ENCODE measurements around the gene FAHD2B.
"Not testable (repeated sequence)": the region's sequence is repeated elsewhere in the genome, so short reads cannot be mapped to it uniquely, and the experiment has no call there.

The FAHD2B gene

GRCh38 chr2:97068074-97068473 lies 26.6 kb downstream of the FAHD2B start:
- DNase-seq (ENCODE audit: low read depth in 2 of 2) = no peak

GRCh38 chr2:97067279-97068004 lies 27.2 kb downstream of the FAHD2B start:
- DNase-seq (ENCODE audit: low read depth in 2 of 2) = no peak

GRCh38 chr2:97066030-97066429 lies 28.7 kb downstream of the FAHD2B start:
- DNase-seq (ENCODE audit: low read depth in 2 of 2) = not testable (repeated sequence)

- not testable (repeated sequence) for DNase-seq (ENCODE audit: low read depth in 2 of 2)
These were observed 32.7 kb downstream of the FAHD2B start for GRCh38 chr2:97062020-97062419.

DNA sequence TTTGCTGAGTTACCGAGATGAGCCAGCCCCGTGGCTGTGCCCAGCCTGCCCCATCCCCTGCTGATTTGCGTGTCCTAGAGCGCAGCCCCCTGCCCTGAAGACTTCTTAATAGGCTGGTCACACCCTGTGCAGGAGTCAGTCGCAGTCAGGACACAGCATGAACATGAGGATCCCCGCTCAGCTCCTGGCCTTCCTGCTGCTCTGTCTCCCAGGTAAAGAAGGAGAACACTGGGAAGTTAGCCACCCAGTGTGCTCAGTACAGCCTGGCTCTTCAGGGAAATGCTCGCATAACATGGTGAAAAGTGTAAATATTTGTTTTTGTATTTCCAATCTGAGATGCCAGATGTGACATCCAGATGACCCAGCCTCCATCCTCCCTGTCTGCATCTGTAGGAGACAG lies 34.9 kb downstream of the FAHD2B start:
- not testable (repeated sequence) for DNase-seq (ENCODE audit: low read depth in 2 of 2)

- not testable (repeated sequence) for DNase-seq (ENCODE audit: low read depth in 2 of 2)
These were observed 38.5 kb downstream of the FAHD2B start for GRCh38 chr2:97056150-97056549.

GRCh38 chr2:97050032-97050431 lies 44.6 kb downstream of the FAHD2B start:
- DNase-seq (ENCODE audit: low read depth in 2 of 2) = not testable (repeated sequence)

GRCh38 chr2:97048448-97048847 lies 46.2 kb downstream of the FAHD2B start:
- DNase-seq (ENCODE audit: low read depth in 2 of 2) = peak in 1 of 2 donors; percentile 2

- not testable (repeated sequence) for DNase-seq (ENCODE audit: low read depth in 2 of 2)
These were observed 48.0 kb downstream of the FAHD2B start for GRCh38 chr2:97046676-97047075.

DNA sequence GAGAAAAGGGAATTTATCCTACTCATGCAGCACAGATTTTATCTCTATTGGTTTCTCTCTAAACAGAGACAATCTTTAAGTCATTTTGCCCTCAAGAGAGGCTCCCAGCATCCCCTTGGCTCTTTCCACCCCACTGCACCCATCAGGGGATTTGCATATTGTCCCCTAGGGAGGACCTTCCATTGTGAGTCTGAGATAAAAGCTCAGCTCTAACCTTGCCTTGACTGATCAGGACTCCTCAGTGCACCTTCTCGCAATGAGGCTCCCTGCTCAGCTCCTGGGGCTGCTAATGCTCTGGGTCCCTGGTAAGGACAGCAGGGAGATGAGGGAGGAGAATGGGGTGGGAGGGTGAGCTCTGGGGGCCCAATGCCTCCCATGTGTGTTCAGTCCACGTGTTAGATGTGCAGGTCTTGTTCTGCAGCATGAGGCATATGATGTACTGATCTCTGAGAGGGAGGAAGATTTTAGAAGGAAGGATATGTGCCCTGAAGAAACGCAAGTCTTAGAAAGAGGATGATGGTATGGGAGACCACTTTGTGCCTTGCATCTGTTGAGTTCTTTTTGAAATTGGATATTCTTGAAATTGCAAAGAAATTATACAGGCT lies 48.7 kb downstream of the FAHD2B start:
- not testable (repeated sequence) for DNase-seq (ENCODE audit: low read depth in 2 of 2)

Data from stimulated activated CD8-positive, alpha-beta memory T cell treated with anti-CD3 and anti-CD28 coated beads, Interleukin-15, amount 100 ng/mL, for 4 hours (primary cell).